Upper lobe of right lung (tissue), 1 donor: Measurements from ENCODE around the gene HINFP. TPM values are rescaled to one million over a fixed set of nuclear protein-coding genes. Genes with fewer than 3 reads are reported as not detected.

Source experiments
- ATAC-seq: fragments of 200-7000 bp; cut with Tn5 transposase; one replicate; pipeline ENCODE4 v1.9.1; 2020; ENCODE audit warnings: mild to moderate bottlenecking, moderate library complexity
- DNase-seq: peaks from one replicate; pipeline ENCODE4 v3.0.0-alpha.2; 2020
- H3K27ac ChIP-seq: fragments of 200-600 bp; one replicate; pipeline ENCODE4 v1.8.0; 2022
- H3K27me3 ChIP-seq: fragments of 200-600 bp; one replicate; pipeline ENCODE4 v1.8.0; 2022; ENCODE audit warnings: mild to moderate bottlenecking
- H3K36me3 ChIP-seq: fragments of 200-600 bp; one replicate; pipeline ENCODE4 v1.8.0; 2022
- H3K4me1 ChIP-seq: fragments of 200-600 bp; one replicate; pipeline ENCODE4 v1.8.0; 2022
- H3K4me3 ChIP-seq: fragments of 200-600 bp; one replicate; pipeline ENCODE4 v1.8.0; 2022; ENCODE audit warnings: mild to moderate bottlenecking
- H3K9me3 ChIP-seq: fragments of 200-600 bp; one replicate; pipeline ENCODE4 v1.8.0; 2022
- intact Hi-C: fragments of 100-400 bp; cut with DNase I; formaldehyde crosslinking; loops from one replicate; pipeline ENCODE4 v1.11.0; 2022
- total RNA-seq: library from RNA; stranded (reverse); fragmentation: NEBNext Ultra II Directional; extraction: Animal tissue kit (Norgen Biotek cat#: 25700); gene quantifications from one replicate; pipeline ENCODE4 v1.2.1, GENCODE V29; 2021
- TF ChIP-seq, protein P1 (sequence below): fragments of 200-600 bp; IDR thresholded peaks from one replicate; pipeline ENCODE4 v1.8.0; 2022; ENCODE audit warnings: antibody characterized with exemption
- donor health status: DM: no; HTN: yes; CAD: no; lungs with severe emphysema.

HINFP gene
- total RNA-seq, 1 donor from 2014 or later, result 25.2 TPM

DNA sequence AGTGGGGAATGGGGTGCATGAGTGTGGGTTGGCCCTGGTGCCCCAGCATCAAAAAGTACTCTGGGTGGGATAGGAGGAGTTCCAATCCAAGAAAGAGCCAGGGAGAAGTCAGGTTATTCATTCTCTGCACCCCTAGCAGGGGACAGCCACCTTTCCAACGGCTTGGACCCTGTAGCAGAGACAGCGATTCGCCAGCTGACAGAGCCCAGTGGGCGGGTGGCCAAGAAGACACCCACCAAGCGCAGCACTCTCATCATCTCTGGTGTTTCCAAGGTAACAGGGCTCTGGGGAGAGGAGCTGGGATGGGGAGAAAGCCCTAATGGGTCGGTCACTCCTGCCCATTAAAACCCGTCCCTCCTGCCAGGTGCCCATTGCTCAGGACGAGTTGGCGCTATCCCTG, 7.7 kb upstream of the HINFP start:
- Histone ChIP-seq H3K4me3 (no peak overlapping the region), H3K27ac (no peak overlapping the region), H3K4me1 (peaks cover 8% of the 10 kb centered on the region), H3K36me3 (peaks cover 55% of the 10 kb centered on the region), H3K9me3 (no peaks in the 10 kb centered on the region), H3K27me3 (no peaks in the 10 kb centered on the region)
- TF ChIP-seq, protein P1, sequence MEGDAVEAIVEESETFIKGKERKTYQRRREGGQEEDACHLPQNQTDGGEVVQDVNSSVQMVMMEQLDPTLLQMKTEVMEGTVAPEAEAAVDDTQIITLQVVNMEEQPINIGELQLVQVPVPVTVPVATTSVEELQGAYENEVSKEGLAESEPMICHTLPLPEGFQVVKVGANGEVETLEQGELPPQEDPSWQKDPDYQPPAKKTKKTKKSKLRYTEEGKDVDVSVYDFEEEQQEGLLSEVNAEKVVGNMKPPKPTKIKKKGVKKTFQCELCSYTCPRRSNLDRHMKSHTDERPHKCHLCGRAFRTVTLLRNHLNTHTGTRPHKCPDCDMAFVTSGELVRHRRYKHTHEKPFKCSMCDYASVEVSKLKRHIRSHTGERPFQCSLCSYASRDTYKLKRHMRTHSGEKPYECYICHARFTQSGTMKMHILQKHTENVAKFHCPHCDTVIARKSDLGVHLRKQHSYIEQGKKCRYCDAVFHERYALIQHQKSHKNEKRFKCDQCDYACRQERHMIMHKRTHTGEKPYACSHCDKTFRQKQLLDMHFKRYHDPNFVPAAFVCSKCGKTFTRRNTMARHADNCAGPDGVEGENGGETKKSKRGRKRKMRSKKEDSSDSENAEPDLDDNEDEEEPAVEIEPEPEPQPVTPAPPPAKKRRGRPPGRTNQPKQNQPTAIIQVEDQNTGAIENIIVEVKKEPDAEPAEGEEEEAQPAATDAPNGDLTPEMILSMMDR, result no peak
- DNase-seq, result no peak
- ATAC-seq, result no peak
- intact Hi-C loops, result no loop called here

DNA sequence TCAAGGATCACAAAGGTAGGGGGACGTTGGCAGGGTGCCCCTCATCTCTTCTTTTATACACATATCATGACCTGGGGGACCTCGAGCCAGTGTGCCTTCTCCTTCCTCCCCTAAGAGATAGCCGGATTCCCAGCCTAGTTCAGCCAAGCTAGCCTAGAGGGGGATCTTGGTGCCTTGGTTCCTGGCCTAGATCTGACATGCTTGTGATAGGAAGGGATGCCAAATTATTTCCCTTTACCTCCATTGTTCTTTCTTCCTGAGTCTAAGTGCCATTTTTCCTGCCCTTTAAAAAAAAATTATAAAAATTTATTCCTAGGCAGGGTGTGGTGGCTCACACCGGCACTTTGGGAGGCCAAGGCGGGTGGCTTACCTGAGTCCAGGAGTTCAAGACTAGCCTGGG, 7.0 kb upstream of the HINFP start:
- H3K36me3 ChIP-seq, result peaks cover 55% of the 10 kb centered on the region
- TF ChIP-seq, protein P1, result no peak
- H3K9me3 ChIP-seq, result no peaks in the 10 kb centered on the region
- H3K4me1 ChIP-seq, result peaks cover 1% of the 10 kb centered on the region
- no peak overlapping the region for H3K4me3 ChIP-seq
- ATAC-seq (no peak), DNase-seq (no peak)
- intact Hi-C loops, result no loop called here
- H3K27ac ChIP-seq, result no peak overlapping the region
- H3K27me3 ChIP-seq, result no peaks in the 10 kb centered on the region

DNA sequence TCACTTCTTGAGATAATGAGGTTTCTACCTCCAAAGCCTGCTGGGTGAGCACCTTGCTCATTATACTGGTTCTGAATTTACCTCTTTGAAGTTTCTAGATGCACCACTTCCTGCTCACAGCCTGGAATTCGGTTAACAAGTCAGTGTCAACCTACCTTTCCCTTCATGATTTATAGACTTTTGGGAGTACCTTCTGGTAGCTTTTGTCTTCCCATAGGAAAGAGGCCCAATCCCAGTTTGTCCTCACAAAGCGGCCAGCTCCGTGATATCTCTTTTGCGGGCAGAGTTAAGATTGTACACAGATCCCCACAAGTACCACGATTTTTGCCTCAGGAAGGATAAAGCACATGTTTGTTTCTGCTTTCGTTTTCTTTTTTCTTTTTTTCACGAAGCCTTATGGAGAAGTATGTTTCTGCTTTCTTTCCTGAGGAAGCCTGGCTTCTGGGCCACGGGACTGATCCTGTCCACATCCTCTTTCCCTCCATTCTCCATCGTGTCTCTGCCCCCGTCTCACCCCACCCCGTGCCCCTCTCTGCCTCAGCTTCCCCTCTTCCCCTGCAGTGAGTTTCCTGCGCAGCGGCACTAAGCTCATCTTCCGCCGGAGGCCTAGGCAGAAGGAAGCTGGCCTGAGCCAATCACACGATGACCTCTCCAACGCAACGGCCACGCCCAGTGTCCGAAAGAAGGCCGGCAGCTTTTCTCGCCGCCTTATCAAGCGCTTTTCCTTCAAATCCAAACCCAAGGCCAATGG, 5.7 kb upstream of the HINFP start:
- peak; percentile 84 for DNase-seq
- peaks cover 3% of the 10 kb centered on the region for H3K4me1 ChIP-seq
- intact Hi-C loops, result no loop called here

DNA sequence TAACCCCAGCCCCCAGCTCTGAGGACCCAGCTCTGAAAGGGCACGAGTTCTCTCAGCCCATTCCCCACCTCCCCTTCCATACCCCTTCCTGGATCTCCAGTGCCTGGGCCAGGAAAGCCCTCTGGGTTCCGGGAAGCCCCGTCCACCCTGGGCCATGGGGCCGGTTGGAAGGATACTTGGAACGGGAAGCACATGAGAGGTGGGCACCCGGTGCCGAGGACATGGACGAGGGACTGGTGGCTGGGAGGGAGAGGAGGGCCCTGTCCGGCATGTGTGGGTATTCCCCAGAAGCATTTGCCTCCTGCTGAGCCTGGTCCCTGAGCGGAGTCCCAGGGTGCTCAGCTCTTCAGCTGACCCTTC, 5.2 kb upstream of the HINFP start:
- Histone ChIP-seq H3K27ac (peak overlapping the region; percentile 44), H3K36me3 (peaks cover 46% of the 10 kb centered on the region), H3K9me3 (no peaks in the 10 kb centered on the region), H3K4me1 (peaks cover 5% of the 10 kb centered on the region), H3K4me3 (peak overlapping the region; percentile 21), H3K27me3 (no peaks in the 10 kb centered on the region)
- DNase-seq, result no peak
- intact Hi-C loops, result no loop called here
- TF ChIP-seq, protein P1, result no peak
- ATAC-seq, result no peak

More for the DNA sequence above, 5.7 kb upstream of the HINFP start:
- Histone ChIP-seq H3K9me3 (no peaks in the 10 kb centered on the region), H3K27ac (peak overlapping the region; percentile 44), H3K36me3 (peaks cover 51% of the 10 kb centered on the region), H3K4me3 (peak overlapping the region; percentile 21), H3K27me3 (no peaks in the 10 kb centered on the region)
- peak; percentile 89 for ATAC-seq
- TF ChIP-seq, protein P1, result no peak

GRCh38 chr11:119116601-119117000, 4.8 kb upstream of the HINFP start:
- no peak for ATAC-seq
- Histone ChIP-seq H3K27ac (peak overlapping the region; percentile 44), H3K4me3 (no peak overlapping the region)

More at GRCh38 chr11:119116601-119117000, 4.8 kb upstream of the HINFP start:
- TF ChIP-seq, protein P1, result no peak
- no peak for DNase-seq
- H3K4me1 ChIP-seq, result peaks cover 5% of the 10 kb centered on the region
- no peaks in the 10 kb centered on the region for H3K27me3 ChIP-seq
- intact Hi-C loops, result no loop called here
- no peaks in the 10 kb centered on the region for H3K9me3 ChIP-seq
- peaks cover 42% of the 10 kb centered on the region for H3K36me3 ChIP-seq
